Fibroblast of peridontal ligament (primary cell): ENCODE measurements around the gene DENND5A.
"Not testable (repeated sequence)": the region's sequence is repeated elsewhere in the genome, so short reads cannot be mapped to it uniquely, and the experiment has no call there.

Experiments used
- DNase-seq: peaks from one replicate; pipeline ENCODE4 v3.0.0-alpha.2; 2010; ENCODE audit errors: extremely low read depth

DENND5A gene

DNA sequence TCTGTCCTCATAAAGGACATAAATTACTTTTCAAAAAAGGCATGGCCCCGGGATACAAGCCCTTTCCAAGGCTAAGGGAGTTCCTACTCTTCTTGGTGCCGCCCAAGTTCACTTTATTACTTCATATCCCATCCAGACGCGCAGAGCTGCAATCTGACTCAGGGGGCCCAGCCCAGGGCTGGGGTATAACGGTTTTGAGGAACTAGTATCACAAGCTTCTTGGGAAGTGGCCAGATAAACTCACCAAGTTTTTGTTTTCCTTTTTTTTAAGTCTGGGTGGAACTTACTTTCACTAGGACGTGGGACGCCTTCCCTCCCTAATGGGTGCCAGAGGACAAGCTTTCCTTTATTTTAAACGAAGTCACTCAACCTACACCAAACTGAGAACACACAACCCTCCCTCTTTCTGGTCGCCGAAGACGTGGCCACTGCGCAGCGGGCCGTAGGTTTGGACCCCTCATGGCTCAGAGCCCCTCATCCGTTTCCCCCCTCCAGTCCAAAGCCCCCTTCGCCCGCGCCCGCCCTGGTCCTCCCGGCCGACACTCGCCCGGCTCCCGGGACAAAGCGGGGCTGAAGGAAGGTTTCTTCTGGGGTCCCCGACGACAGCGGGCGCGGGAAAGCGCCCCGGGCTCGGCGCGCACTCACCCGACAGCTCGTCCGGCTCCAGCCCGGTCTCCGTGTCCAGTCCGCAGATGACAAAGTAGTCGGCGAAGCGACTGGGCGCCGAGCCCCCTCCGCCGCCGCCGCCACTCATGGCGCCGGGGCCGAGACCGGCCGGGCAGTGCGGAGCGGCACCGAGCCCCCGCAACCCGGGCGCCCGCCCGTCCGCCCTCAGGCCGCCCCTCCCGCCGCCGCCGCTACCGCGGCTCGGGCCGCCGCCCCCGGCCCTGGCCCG lies 587 bp downstream of the DENND5A start:
- peak; percentile 86 for DNase-seq

DNA sequence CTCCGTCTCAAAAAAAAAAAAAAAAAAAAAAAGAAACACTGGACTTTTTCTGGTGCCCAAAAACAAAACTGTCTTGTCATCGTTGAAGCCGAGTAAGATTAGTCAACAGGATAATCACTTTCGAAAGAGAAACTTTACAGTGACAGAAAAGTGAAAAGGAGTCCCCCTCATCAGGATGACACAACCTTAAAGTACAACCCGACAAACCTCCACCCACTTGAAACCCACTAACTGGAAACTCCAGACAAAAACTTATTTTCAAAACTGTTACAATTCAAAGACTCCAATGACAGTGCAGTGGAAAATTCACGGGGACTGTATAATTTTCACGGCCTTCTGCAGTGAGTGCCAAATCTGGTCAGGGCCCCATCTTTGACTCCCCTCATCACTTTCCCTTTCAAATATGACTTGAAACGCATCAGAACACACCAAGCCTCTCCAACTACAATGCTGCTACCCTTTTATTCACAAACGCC lies 1.3 kb downstream of the DENND5A start:
- no peak for DNase-seq

DNA sequence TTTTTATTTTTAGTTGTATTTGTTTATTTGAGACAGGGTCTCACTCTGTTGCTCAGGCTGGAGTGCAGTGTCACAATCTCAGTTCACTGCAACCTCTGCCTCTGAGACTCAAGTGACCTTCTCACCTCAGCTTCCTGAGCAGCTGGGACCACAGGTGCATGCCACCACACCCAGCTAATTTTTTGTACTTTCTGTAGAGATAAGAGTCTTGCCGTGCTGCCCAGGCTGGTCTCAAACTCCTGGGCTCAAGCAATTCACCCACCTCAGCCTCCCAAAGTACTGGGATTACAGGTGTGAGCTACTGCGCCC lies 4.4 kb downstream of the DENND5A start:
- DNase-seq: not testable (repeated sequence)

DNA sequence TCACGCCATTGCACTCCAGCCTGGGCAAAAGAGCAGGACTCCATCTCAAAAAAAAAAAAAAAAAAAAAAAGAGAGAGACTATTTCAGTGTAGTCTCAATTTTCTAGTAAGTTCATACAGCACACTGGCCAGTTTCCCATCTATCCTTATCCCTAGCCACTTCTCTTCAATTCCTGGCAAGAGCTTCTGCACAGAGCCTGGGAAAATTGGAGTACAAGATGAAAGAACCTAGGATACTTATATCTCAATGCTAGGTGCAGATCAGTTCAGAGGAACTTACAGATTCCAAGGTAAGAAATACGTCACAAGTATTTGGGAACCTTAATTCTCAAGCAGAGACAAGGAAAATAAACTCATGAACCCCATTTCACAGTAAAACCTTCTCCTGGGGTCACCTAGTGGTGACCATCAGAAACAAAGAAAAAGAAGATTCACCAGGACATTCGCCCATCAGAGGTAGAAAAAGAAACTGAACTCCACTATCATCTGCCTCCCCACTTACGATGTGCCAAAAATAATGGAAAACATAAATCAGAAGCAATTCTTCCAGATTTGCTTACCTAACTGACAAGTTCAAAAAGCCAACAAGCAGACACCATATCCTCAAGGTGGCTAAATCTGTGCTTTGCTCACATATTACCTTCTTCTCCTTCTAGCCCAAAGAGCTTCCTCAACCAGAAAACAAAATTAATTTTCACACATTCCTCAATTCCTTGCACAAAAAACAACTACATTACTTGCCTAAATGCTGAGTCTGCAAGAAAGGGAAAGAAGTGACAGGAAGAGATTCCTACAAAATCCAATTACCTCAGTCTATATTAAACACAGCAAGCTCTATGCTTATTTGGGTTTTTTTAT lies 4.9 kb downstream of the DENND5A start:
- peak; percentile 26 for DNase-seq

DNA sequence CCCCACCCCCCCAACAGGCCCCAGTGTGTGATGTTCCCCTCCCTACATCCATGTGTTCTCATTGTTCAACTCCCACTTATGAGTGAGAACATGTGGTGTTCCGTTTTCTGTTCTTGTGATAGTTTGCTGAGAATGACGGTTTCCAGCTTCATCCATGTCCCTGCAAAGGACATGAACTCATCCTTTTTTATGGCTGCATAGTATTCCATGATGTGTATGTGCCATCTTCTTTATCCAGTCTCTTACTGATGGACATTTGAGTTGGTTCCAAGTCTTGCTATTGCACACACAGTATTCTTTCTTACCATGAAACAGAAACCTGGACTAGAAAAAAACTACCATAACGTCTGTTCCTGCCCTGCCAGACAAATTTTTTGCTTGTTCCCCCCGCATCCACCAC lies 6.9 kb downstream of the DENND5A start:
- DNase-seq: not testable (repeated sequence)

DNA sequence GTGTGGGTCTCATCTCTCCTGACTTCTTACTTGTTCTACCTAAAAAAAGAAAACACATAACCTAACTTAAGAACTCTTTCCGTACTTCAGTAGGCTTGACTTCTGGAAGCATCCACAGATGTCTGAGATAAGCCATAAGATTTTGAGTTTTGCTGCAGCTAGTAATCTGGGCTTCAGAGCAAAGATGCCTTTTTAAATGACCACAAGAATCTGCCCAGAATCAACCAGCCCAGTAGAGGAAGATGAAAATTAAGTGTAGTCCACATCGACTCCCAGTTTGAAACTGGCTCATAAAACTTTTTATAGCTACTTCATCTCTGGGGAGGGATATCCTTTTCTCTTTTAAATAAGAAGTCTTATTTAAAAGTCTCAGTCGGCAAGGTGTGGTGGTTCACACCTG lies 10.7 kb downstream of the DENND5A start:
- no peak for DNase-seq

DNA sequence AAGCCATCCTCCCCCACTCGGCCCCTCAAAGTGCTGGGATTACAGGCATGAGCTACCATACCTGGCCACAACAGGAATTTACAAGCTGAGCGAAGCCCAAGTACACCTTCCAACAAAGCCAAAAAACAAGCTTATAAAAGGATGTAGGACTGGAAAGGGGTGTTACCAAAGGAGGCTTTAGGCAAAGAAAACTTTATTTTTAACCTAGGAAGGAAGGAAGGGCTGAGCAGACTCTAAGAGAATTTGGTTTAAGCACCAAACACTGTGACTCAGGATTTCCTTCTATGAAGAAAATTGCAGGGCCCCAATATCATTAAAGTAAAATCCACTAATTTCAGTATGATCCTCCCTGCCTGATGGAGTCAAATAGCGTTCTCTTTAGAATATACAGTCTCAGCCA lies 12.1 kb downstream of the DENND5A start:
- no peak for DNase-seq

DNA sequence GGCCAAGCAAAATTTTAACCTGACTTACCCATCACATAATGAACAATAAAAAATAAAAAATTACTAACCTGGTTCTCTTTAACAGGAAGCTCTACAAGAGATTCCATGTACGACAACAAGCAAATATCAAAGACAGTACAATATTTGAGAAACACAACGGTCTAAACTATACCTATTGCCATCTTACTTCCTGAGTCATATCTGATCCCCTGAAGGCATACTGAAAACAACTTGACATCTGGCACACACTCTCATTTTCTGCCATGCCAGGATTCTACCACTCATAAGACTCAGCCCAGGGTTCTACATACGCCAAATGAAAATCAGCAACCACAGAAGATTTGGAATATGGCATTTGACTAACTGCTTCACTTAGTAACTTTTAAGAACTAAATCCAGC lies 13.8 kb downstream of the DENND5A start:
- DNase-seq: no peak

DNA sequence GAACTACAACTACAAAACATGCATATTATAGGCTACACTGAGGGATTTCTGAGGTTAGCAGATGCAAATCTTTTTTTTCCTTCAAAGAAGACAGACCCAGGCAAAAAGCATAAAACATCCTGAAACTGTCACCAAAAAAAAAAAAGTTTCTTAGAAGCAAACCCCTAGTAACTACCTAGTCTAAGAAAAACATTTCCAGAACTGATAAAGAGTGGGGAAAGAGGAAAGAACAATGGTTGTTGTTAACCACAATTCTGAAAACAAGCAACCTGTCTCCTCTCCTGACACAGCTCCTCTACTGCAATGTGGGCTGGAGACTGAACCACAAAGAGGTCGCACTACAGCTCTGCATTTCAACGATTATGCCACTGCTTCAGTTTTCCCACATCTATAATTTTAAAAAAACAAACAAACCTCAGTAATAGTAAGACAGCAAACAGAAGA lies 15.0 kb downstream of the DENND5A start:
- peak; percentile 32 for DNase-seq

DNA sequence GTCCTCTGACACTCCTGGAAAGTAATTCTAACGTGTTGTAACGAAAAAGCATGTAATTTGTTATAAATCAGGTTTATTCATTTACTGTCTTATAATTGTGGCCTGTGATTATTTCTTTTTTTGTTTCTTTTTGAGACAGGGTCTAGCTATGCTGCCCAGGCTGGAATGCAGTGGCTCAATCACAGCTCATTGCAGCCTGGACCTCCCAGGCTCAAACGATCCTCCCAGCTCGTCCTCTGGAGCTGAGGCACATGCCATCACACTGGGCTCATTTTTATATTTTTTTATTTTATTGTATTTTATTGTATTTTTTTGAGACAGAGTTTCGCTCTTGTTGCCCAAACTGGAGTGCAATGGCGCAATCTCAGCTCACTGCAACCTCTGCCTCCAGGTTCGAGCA lies 15.9 kb downstream of the DENND5A start:
- DNase-seq: no peak

DNA sequence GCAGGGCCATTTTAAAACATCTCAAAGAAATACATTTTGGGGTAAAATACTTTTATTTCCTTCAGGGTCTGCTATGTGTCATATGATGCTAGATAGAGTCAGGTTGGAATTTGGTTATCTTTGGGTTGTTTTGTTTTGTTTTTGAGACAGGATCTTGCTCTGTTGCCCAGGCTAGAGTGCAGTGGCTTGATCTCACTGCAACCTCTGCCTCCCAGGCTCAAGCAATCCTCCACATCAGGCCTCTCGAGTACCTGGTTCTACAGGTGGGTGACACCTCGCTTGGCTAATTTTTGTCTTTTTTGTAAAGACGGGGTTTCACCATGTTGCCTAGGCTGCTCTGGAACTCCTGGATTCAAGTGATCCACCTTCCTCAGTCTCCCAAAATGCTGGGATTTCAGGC lies 17.3 kb downstream of the DENND5A start:
- no peak for DNase-seq

DNA sequence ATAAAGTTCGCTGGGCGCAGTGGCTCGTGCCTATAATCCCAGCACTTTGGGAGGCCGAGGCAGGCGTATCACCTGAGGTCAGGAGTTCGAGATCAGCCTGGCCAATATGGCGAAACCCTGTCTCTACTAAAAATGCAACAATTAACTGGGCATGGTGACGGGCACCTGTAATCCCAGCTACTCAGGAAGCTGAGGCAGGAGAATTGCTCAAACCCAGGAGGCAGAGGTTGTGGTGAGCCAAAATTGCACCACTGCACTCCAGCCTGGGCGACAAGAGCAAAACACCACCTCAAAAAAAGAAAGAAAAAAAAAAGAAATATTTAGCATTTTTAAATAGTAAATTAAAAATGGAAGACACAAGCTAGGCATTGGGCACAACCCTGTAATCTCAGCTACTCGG lies 28.9 kb downstream of the DENND5A start:
- not testable (repeated sequence) for DNase-seq

DNA sequence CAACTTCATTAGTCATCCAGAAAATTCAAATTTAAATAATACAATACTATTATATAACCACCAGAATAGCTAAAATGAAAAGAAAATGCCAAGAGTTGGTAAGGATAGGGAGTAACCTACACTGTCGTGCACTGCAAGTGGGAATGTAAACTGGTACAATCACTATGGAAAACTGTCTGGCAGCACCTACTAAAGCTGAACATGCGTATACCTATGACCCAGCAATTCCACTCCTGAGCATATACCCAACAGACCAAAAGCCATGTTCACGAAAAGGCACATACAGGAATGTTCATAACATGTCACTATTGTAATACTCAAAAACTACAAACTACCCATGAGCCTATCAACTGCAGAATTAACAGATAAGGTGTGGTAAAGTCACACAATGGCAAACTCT lies 32.7 kb downstream of the DENND5A start:
- no peak for DNase-seq

DNA sequence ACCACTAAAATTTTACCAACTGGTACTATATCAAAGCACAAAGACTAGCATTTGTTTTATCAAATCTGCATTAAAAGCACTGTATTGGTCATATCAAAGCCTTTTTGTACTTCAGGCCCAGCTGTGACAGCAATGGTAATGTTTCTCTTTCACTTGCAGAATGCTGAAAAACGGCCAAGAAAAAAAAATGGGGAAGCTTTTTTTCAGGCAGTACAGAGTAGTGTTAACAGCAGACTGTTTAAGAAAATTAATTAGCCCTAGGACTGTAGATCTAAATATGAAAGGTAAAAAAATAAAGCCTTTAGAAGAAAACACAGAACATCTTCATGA lies 33.3 kb downstream of the DENND5A start:
- DNase-seq: peak; percentile 72

DNA sequence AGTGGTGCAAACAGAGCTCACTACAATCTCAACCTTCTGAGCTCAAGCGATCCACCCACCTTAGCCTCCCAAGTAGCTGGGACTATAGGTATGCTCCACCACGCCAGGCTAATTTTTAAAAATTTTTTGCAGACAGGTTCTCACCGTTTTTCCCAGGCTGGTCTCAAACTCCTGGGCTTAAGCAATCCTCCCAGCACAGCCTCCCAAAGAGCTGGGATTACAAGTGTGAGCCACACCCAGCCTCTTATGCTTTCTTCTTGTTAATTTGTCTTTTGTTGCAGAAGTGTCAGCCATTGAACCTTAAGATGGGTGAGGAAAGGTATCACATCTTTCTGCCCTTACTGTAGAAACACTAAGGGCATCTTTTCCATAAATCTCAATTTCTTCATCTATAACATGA lies 34.9 kb downstream of the DENND5A start:
- no peak for DNase-seq

DNA sequence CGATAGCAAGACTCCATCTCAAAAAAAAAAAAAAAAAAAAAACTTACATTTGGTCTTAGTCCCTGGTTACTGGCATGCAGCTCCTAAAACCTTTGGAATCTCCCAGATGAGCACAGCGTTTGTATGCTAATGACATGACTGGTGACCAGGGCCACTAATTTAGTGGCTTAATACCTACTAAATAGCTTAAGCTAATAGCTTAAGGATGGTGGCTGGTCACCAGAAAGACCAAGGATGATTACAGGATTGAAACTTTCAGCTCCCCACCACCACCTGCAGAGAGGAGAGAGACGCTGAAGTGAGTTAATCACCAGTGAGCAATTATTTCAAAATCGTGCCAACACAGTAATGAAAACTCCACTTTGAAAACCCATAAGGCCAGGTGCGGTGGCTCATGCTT lies 37.1 kb downstream of the DENND5A start:
- DNase-seq: no peak

DNA sequence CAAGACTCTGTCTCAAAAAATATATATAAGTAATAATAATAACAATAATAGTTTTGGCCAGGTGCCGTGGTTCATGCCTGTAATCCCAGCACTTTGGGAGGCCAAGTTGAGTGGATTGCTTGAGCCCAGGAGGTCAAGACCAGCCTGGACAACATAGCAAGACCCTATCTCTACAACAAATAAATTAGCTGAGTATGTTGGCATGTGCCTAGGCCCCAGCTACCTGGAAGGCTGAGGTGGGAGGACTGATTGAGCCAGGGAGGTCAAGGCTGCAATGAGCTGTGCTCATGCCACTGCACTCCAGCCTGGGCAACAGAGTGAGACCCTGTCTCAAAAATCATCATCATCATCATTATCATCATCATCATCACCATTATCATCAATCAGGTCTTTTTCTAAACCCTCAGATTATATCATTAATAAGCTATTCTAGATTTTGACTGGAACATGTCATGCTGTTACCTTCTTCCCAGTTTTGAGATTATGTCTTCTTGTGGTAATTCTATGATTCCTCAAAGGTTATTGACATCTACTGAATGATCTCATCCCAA lies 39.3 kb downstream of the DENND5A start:
- DNase-seq: no peak

DNA sequence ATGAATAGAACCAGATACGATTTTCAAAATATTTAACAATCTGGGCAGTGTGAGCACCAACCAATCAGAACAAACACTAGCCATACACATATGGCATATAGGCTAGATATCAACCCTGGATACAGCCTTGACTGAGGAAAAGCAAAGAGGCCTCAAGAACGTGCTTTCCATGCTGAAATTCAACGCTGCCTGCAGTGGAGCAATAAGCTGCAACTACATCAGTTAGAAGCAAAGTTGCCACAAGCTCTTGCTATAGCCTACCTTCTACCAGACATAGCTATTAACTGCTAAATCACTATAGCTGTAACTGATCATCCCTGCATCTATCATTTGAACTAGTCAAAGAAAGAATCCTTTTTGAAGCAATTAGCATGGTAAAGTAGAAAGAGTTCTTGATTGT lies 42.5 kb downstream of the DENND5A start:
- peak; percentile 40 for DNase-seq

DNA sequence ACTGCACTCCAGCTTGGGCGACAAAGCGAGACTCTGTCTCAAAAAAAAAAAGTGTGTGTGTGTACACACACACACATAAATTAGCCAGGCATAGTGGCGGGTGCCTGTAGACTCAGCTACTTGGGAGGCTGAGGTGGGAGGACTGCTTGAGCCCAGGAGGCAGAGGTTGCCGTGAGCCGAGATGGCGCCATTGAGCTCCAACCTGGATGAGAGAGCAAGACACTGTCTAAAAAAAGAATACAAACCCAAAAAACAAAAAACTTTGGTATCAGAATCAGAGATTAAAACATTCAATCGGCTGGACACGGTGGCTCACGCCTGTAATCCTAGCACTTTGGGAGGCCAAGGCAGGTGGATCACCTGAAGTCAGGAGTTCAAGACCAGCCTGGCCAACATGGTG lies 44.3 kb downstream of the DENND5A start:
- DNase-seq: not testable (repeated sequence)

DNA sequence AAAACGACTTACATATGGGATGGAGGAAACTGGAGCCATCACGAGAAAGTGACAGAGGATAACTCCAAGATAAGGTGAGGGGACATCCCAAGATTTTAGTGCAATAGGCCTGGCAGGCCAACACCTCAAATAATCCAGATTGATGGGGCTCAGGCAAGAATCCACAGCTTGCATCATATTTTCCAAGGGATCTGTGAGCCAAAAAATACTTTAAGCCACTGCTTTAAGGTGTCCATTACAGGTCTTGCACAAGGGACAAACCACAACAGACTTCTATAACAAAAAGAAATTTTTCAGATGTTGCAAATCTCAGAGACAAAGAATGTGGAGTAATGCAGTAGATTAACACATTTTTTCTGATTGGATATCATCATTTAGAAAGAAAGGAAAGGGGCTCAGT lies 45.6 kb downstream of the DENND5A start:
- DNase-seq: peak; percentile 96

DNA sequence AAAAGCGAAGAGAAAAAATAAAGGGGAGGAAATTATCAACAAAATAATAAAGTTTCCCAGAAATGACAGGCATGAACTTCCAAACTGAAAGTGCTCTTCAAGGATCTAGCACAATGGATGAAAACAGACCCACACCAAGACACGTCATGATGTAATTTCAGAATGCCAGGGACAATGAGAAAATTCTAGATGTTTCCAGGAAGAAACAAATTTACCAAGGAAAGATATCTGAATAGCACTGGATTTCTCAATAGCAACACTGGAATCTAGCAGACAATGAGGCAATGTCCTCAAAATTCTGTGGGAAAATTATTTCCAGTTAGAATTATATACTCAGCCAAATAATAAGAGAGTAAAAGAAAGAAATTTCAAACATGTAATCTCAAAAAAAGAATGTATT lies 46.0 kb downstream of the DENND5A start:
- peak; percentile 88 for DNase-seq

DNA sequence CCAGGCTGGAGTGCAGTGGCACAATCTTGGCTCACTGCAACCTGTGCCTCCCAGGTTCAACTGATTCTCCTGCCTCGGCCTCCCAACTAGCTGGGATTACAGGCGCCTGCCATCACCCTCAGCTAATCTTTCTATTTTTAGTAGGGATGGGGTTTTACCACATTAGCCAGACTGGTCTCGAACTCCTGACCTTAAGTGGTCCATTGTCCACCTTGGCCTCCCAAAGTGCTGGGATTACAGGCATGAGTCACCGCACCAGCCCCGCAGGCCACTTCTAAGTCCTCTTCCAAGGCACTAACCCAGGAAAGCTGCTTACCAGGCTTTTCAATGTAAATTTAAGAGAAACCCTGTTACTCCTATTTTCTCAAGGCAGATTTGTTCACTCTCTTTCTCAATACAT lies 50.4 kb downstream of the DENND5A start:
- no peak for DNase-seq

DNA sequence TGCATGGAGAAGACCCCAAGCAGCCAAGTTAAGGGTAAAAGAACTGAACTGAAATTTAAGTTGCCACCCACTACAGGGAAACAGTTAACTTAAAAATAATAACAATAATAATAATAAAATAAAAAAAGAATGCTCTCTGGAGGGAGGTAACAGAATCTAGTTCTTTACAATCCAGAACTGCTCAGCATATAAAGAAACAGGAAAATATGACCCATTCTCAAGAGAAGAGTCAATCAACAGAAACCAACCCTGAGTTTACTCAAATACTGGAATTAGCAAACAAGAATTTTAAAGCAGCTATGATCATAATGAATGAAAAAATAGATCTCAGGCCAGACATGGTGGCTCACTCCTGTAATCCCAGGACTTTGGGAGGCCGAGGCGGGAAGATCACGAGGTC lies 53.8 kb downstream of the DENND5A start:
- DNase-seq: no peak
